Measurements from ENCODE around the gene SH3GL3. TPM values are rescaled to one million over a fixed set of nuclear protein-coding genes. Genes with fewer than 3 reads are reported as not detected.

SH3GL3 gene
- total and polyA plus RNA-seq, 2 experiments from 2014 or later, result 38.2 to 87.1 TPM

DNA sequence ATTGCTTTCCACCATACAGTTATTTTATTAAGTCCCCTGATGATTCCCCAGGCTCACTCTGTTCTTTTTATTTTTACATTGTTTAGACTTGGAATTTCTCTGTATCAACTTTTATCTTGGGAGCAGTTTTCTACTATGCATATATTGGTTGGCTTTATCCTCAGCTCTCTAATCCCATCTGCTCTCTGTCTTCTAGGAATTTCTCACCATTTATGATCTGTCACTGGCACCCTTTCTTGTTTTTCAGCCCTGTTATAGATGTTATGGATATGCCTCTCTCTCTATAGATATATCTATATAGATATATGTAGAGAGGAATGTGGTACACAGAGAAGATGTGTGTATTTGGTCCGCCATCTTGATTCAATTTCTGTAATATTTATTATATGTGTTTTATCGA is 90.5 kb downstream of the SH3GL3 start:
- Histone ChIP-seq H3K27ac (no peak overlapping the region), H3K36me3 (no peaks in the 10 kb centered on the region), H3K9me3 (ENCODE audit: low read depth) (no peaks in the 10 kb centered on the region), H3K4me1 (ENCODE audit: low read depth) (no peaks in the 10 kb centered on the region), H3K4me3 (no peak overlapping the region), H3K27me3 (no peaks in the 10 kb centered on the region)
- no peak for DNase-seq (ENCODE audit: low read depth in 1 of 2, low spot score in 1 of 2)
- TF ChIP-seq, protein P1, sequence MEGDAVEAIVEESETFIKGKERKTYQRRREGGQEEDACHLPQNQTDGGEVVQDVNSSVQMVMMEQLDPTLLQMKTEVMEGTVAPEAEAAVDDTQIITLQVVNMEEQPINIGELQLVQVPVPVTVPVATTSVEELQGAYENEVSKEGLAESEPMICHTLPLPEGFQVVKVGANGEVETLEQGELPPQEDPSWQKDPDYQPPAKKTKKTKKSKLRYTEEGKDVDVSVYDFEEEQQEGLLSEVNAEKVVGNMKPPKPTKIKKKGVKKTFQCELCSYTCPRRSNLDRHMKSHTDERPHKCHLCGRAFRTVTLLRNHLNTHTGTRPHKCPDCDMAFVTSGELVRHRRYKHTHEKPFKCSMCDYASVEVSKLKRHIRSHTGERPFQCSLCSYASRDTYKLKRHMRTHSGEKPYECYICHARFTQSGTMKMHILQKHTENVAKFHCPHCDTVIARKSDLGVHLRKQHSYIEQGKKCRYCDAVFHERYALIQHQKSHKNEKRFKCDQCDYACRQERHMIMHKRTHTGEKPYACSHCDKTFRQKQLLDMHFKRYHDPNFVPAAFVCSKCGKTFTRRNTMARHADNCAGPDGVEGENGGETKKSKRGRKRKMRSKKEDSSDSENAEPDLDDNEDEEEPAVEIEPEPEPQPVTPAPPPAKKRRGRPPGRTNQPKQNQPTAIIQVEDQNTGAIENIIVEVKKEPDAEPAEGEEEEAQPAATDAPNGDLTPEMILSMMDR (IDR thresholded peaks at IDR 0.05; ENCODE audit: low read depth, low read length), result no peak

GRCh38 chr15:83538682-83539081 is 91.5 kb downstream of the SH3GL3 start:
- peak in 1 of 2 donors; percentile 6 for DNase-seq (ENCODE audit: low read depth in 1 of 2, low spot score in 1 of 2)
- H3K4me1 ChIP-seq (ENCODE audit: low read depth), result no peaks in the 10 kb centered on the region
- no peaks in the 10 kb centered on the region for H3K36me3 ChIP-seq
- no peaks in the 10 kb centered on the region for H3K9me3 ChIP-seq (ENCODE audit: low read depth)
- no peak overlapping the region for H3K27ac ChIP-seq
- TF ChIP-seq, protein P1 (IDR thresholded peaks at IDR 0.05; ENCODE audit: low read depth, low read length), result no peak
- no peak overlapping the region for H3K4me3 ChIP-seq
- H3K27me3 ChIP-seq, result no peaks in the 10 kb centered on the region

DNA sequence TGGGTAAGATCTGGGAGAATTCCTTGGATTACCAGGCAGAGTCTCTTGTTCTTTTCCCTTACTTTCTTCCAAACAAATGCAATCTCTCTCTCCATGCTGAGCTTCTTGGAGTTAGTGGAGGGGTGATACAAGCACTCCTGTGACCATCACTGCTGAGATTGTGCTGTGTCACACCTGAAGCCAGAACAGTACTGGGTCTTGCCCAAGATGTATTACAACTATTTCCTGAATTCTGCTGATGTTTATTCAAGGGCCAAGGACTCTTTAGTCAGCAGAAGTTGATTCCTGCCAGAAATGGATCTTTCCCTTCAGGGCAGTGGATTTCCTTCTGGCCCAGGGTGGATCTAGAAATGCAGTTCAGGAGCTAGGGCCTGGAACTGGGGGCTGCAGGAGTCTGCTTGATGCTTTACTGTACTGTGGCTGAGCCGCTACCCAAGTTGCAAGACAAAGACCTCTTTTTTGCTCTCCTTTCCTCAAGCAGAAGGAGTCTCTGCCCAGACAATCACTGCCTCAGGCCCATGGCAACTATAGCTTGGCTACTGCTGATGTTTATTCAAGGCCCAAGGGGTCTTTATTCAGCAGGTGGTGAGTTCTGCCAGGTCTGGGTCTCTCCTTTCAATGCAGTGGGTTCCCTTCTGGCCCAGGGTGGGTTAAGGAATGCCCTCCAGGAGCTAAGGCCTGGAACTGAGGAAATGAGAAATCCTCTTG is 98.8 kb downstream of the SH3GL3 start:
- no peaks in the 10 kb centered on the region for H3K9me3 ChIP-seq (ENCODE audit: low read depth)
- DNase-seq (ENCODE audit: low read depth in 1 of 2, low spot score in 1 of 2), result no peak
- H3K27ac ChIP-seq, result no peak overlapping the region
- H3K36me3 ChIP-seq, result no peaks in the 10 kb centered on the region
- H3K4me1 ChIP-seq (ENCODE audit: low read depth), result peaks cover 10% of the 10 kb centered on the region
- no peaks in the 10 kb centered on the region for H3K27me3 ChIP-seq
- H3K4me3 ChIP-seq, result no peak overlapping the region
- TF ChIP-seq, protein P1 (IDR thresholded peaks at IDR 0.05; ENCODE audit: low read depth, low read length), result no peak

DNA sequence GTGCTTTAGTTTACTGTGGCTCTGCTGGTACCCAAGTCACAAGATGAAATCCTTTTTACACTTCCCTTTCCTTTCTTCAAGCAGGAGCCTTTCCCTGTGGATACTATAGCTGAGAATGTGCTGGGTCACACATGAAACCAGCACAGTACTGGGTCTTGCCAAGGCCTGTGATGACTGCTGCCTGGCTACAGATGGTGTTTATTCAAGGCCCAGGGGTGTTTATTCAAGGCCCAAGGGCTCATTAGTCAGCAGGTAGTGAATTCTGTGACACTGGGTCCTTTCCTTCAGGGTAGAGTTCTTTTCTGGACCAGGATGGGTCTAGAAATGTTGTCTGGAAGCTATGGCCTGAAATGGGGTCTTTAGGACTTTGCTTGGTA is 99.4 kb downstream of the SH3GL3 start:
- H3K27ac ChIP-seq, result no peak overlapping the region
- no peaks in the 10 kb centered on the region for H3K27me3 ChIP-seq
- no peaks in the 10 kb centered on the region for H3K36me3 ChIP-seq
- no peak for DNase-seq (ENCODE audit: low read depth in 1 of 2, low spot score in 1 of 2)
- H3K9me3 ChIP-seq (ENCODE audit: low read depth), result no peaks in the 10 kb centered on the region
- H3K4me3 ChIP-seq, result no peak overlapping the region
- TF ChIP-seq, protein P1 (IDR thresholded peaks at IDR 0.05; ENCODE audit: low read depth, low read length), result no peak
- peaks cover 15% of the 10 kb centered on the region for H3K4me1 ChIP-seq (ENCODE audit: low read depth)

- peaks cover 22% of the 10 kb centered on the region for H3K4me1 ChIP-seq (ENCODE audit: low read depth)
- no peaks in the 10 kb centered on the region for H3K36me3 ChIP-seq
- no peak for DNase-seq (ENCODE audit: low read depth in 1 of 2, low spot score in 1 of 2)
- no peaks in the 10 kb centered on the region for H3K27me3 ChIP-seq
- no peak overlapping the region for H3K27ac ChIP-seq
- no peak overlapping the region for H3K4me3 ChIP-seq
- TF ChIP-seq, protein P1 (IDR thresholded peaks at IDR 0.05; ENCODE audit: low read depth, low read length), result no peak
- no peaks in the 10 kb centered on the region for H3K9me3 ChIP-seq (ENCODE audit: low read depth)
Measured at GRCh38 chr15:83547168-83547567, 100.0 kb downstream of the SH3GL3 start.
